Neuronal stem cell (in vitro differentiated cells): ENCODE measurements around the gene FOXL3.

Source experiments
- DNase-seq: peaks from one replicate; pipeline ENCODE4 v3.0.0-alpha.2; 2013; ENCODE audit warnings: low spot score
- H2AFZ ChIP-seq: one replicate; pipeline ENCODE4 v1.6.1; 2013; ENCODE audit warnings: mild to moderate bottlenecking, low read length, inconsistent platforms
- H2AK5ac ChIP-seq: 2 replicates; pipeline ENCODE4 v1.6.1; 2013; ENCODE audit warnings: low read depth, mild to moderate bottlenecking, inconsistent platforms, low read length, moderate library complexity, mixed read lengths
- H2BK120ac ChIP-seq: 2 replicates; pipeline ENCODE4 v1.6.1; 2013; ENCODE audit warnings: low read depth, mild to moderate bottlenecking, inconsistent platforms, low read length, moderate library complexity, mixed read lengths
- H2BK12ac ChIP-seq: one replicate; pipeline ENCODE4 v1.6.1; 2013; ENCODE audit warnings: low read length, inconsistent platforms
- H2BK15ac ChIP-seq: 2 replicates; pipeline ENCODE4 v1.6.1; 2013; ENCODE audit warnings: mild to moderate bottlenecking, low read length, inconsistent platforms, mixed read lengths
- H2BK5ac ChIP-seq: one replicate; pipeline ENCODE4 v1.6.1; 2013; ENCODE audit warnings: inconsistent platforms, mild to moderate bottlenecking, low read length, moderate library complexity
- H3K14ac ChIP-seq: one replicate; pipeline ENCODE4 v1.6.1; 2013; ENCODE audit warnings: low read length, inconsistent platforms
- H3K18ac ChIP-seq: 2 replicates; pipeline ENCODE4 v1.6.1; 2013; ENCODE audit warnings: low read length, inconsistent platforms
- H3K23ac ChIP-seq: 2 replicates; pipeline ENCODE4 v1.6.1; 2013; ENCODE audit warnings: low read depth, mild to moderate bottlenecking, mixed read lengths, low read length, inconsistent platforms; ENCODE audit not compliant: poor library complexity
- H3K27ac ChIP-seq: replicated peaks from 3 replicates; pipeline ENCODE4 v1.5.1; 2013; ENCODE audit warnings: low read length, inconsistent platforms
- H3K27me3 ChIP-seq, 3 experiments: 2 replicates each; pipeline ENCODE4 v1.6.1; 2013; ENCODE audit warnings: low read length in 3 of 3, mild to moderate bottlenecking in 2 of 3, inconsistent platforms in 1 of 3, low read depth in 1 of 3, mixed read lengths in 1 of 3, moderate library complexity in 1 of 3; ENCODE audit not compliant: control insufficient read depth in 3 of 3, insufficient read depth in 3 of 3
- H3K36me3 ChIP-seq, 2 donors: replicated peaks in 1 of 2; 2 replicates each; pipeline ENCODE4 v1.6.1; 2013; ENCODE audit warnings: low read length in 2 of 2; ENCODE audit not compliant: control insufficient read depth in 2 of 2, insufficient read depth in 2 of 2
- H3K4ac ChIP-seq: 2 replicates; pipeline ENCODE4 v1.6.1; 2013; ENCODE audit warnings: inconsistent platforms, mild to moderate bottlenecking, low read length, moderate library complexity
- H3K4me1 ChIP-seq, 2 donors: 1 replicate in 1 of 2; 2 replicates in 1 of 2; pipeline ENCODE4 v1.6.1; 2013; ENCODE audit warnings: low read length in 2 of 2, low read depth in 1 of 2; ENCODE audit not compliant: control insufficient read depth in 2 of 2, insufficient read depth in 1 of 2
- H3K4me2 ChIP-seq: one replicate; pipeline ENCODE4 v1.6.1; 2013; ENCODE audit warnings: mild to moderate bottlenecking, low read length, inconsistent platforms; ENCODE audit not compliant: insufficient read depth, poor library complexity, severe bottlenecking
- H3K4me3 ChIP-seq, 2 donors: 2 replicates each; pipeline ENCODE4 v1.5.1; 2013; ENCODE audit warnings: low read length in 2 of 2, mild to moderate bottlenecking in 2 of 2, inconsistent platforms in 1 of 2, moderate library complexity in 1 of 2
- H3K79me1 ChIP-seq: one replicate; pipeline ENCODE4 v1.6.1; 2013; ENCODE audit warnings: low read depth, mild to moderate bottlenecking, inconsistent platforms, low read length, moderate library complexity
- H3K9ac ChIP-seq: one replicate; pipeline ENCODE4 v1.6.1; 2013; ENCODE audit warnings: mild to moderate bottlenecking, low read depth, low read length, inconsistent platforms; ENCODE audit not compliant: poor library complexity
- H3K9me3 ChIP-seq, 2 donors: replicated peaks in 1 of 2; 2 replicates each; pipeline versions ENCODE3 to v1.6.1; 2013; ENCODE audit warnings: low read length in 2 of 2, mild to moderate bottlenecking in 2 of 2, inconsistent platforms in 1 of 2, low read depth in 1 of 2, mixed read lengths in 1 of 2, moderate library complexity in 1 of 2; ENCODE audit not compliant: control insufficient read depth in 2 of 2, insufficient read depth in 1 of 2
- H4K8ac ChIP-seq: one replicate; pipeline ENCODE4 v1.6.1; 2013; ENCODE audit warnings: low read depth, mild to moderate bottlenecking, inconsistent platforms, low read length, moderate library complexity
- H4K91ac ChIP-seq: one replicate; pipeline ENCODE4 v1.6.1; 2013; ENCODE audit warnings: low read length, low read depth, mild to moderate bottlenecking, inconsistent platforms; ENCODE audit not compliant: poor library complexity
- WGBS, 2 donors: extraction: QIAGEN DNeasy Blood & Tissue Kit; methylation state at CpG; one replicate each; pipeline ENCODE4 v1.1.7; 2013; ENCODE audit warnings: missing lambda C conversion rate in 2 of 2, mixed read lengths in 1 of 2; ENCODE audit not compliant: insufficient read length in 2 of 2, insufficient replicate concordance in 1 of 2; ENCODE audit errors: extremely low coverage in 2 of 2; 5-methylcytosine and 5-hydroxymethylcytosine counted together

FOXL3 gene

DNA sequence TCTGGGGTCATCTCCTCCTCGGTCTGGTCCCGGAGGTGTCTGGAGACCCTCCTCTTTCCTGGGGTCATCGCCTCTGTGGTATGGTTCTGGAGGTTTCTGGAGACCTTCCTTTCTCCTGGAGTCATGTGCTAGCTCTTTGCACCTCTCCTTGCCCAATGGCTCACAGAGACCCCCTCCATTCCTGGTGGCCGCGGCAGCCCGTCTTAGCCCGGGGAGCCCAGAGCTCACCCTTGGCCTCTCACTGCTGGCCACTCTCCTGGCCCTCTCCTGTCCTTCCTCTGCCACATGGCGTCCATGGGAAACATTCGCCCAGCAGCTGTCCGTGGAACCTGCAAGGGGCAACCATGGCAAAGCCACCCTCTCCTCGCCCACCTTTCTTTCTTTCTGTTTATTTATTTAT is 20.2 kb upstream of the FOXL3 start:
- no CpG with 5 or more reads among the region's 11 CpGs for WGBS, 2 donors
- Histone ChIP-seq H3K23ac (no peak overlapping the region), H3K4ac (no peak overlapping the region), H3K4me1 (no peaks in the 10 kb centered on the region), H3K4me2 (no peak overlapping the region), H2AFZ (no peak overlapping the region), H2BK5ac (no peak overlapping the region), H4K8ac (no peak overlapping the region), H3K14ac (no peak overlapping the region), H3K27ac (no peak overlapping the region), H3K79me1 (no peaks in the 10 kb centered on the region), H2BK12ac (no peak overlapping the region), H3K27me3 (no peaks in the 10 kb centered on the region), H4K91ac (no peak overlapping the region), H3K9ac (no peak overlapping the region), H2BK15ac (no peak overlapping the region), H3K9me3 (peaks cover 7 to 17% of the 10 kb centered on the region in 2 donors), H2BK120ac (no peak overlapping the region), H3K4me3 (no peak overlapping the region), H3K36me3 (no peaks in the 10 kb centered on the region), H2AK5ac (no peak overlapping the region), H3K18ac (no peak overlapping the region)
- DNase-seq = no peak

GRCh38 chr7:270351-270983 is 19.5 kb upstream of the FOXL3 start:
- DNase-seq = no peak
- no peak overlapping the region for H3K4ac ChIP-seq
- H3K14ac ChIP-seq = no peak overlapping the region
- no peak overlapping the region for H3K27ac ChIP-seq
- H3K9me3 ChIP-seq = peaks cover 4 to 19% of the 10 kb centered on the region in 2 donors
- H3K36me3 ChIP-seq = no peaks in the 10 kb centered on the region
- no peak overlapping the region for H3K4me3 ChIP-seq
- H3K79me1 ChIP-seq = no peaks in the 10 kb centered on the region
- H2AK5ac ChIP-seq = no peak overlapping the region
- no peak overlapping the region for H3K4me2 ChIP-seq
- no peak overlapping the region for H2BK15ac ChIP-seq
- no peaks in the 10 kb centered on the region for H3K27me3 ChIP-seq
- H3K4me1 ChIP-seq = no peaks in the 10 kb centered on the region
- H3K23ac ChIP-seq = no peak overlapping the region
- H3K9ac ChIP-seq = no peak overlapping the region
- H2BK12ac ChIP-seq = no peak overlapping the region
- H4K91ac ChIP-seq = no peak overlapping the region
- H2AFZ ChIP-seq = no peak overlapping the region
- no peak overlapping the region for H2BK5ac ChIP-seq
- WGBS, 2 donors = no CpG with 5 or more reads among the region's 11 CpGs
- no peak overlapping the region for H4K8ac ChIP-seq
- H2BK120ac ChIP-seq = no peak overlapping the region
- H3K18ac ChIP-seq = peak overlapping the region; percentile 19

GRCh38 chr7:271266-272107 is 18.5 kb upstream of the FOXL3 start:
- Histone ChIP-seq H3K18ac (no peak overlapping the region), H3K14ac (no peak overlapping the region), H3K9ac (no peak overlapping the region), H3K27me3 (no peaks in the 10 kb centered on the region), H3K79me1 (no peaks in the 10 kb centered on the region), H3K23ac (no peak overlapping the region), H3K4me2 (no peak overlapping the region), H3K9me3 (peaks cover 12 to 26% of the 10 kb centered on the region in 2 donors), H2BK15ac (no peak overlapping the region), H3K27ac (no peak overlapping the region), H3K4me3 (no peak overlapping the region), H2BK120ac (no peak overlapping the region), H3K4ac (no peak overlapping the region), H4K8ac (no peak overlapping the region), H3K36me3 (no peaks in the 10 kb centered on the region), H2AFZ (no peak overlapping the region), H4K91ac (no peak overlapping the region), H2BK12ac (no peak overlapping the region), H2BK5ac (no peak overlapping the region), H2AK5ac (peak overlapping the region; percentile 41), H3K4me1 (no peaks in the 10 kb centered on the region)
- WGBS, 2 donors = no CpG with 5 or more reads among the region's 14 CpGs
- no peak for DNase-seq

- Histone ChIP-seq H3K4ac (no peak overlapping the region), H2AFZ (no peak overlapping the region), H3K79me1 (no peaks in the 10 kb centered on the region), H4K8ac (no peak overlapping the region), H3K36me3 (no peaks in the 10 kb centered on the region), H2AK5ac (peak overlapping the region; percentile 41), H2BK5ac (no peak overlapping the region), H4K91ac (no peak overlapping the region), H3K9ac (no peak overlapping the region), H3K27ac (no peak overlapping the region), H3K27me3 (no peaks in the 10 kb centered on the region), H3K18ac (no peak overlapping the region), H3K4me3 (no peak overlapping the region), H3K4me2 (no peak overlapping the region), H3K23ac (peak overlapping the region; percentile 29), H2BK12ac (no peak overlapping the region), H3K9me3 (peaks cover 12 to 27% of the 10 kb centered on the region in 2 donors), H2BK120ac (no peak overlapping the region), H3K14ac (no peak overlapping the region), H3K4me1 (no peaks in the 10 kb centered on the region), H2BK15ac (no peak overlapping the region)
- DNase-seq = no peak
- no CpG with 5 or more reads among the region's 18 CpGs for WGBS, 2 donors
Observed at GRCh38 chr7:272108-272615, 17.8 kb upstream of the FOXL3 start.
